HG03439 (cell line): Measurements from ENCODE around the gene TERC.
A peak's percentile ranks its signal among the peaks of the same experiment; 100 is the strongest.
"Not testable (repeated sequence)": the region's sequence is repeated elsewhere in the genome, so short reads cannot be mapped to it uniquely, and the experiment has no call there.

Source experiments
- ATAC-seq: cut with Tn5 transposase; IDR thresholded peaks from one replicate; pipeline ENCODE4 v1.9.1; 2021; ENCODE audit warnings: mild to moderate bottlenecking, moderate library complexity; ENCODE audit not compliant: unreplicated experiment

TERC gene

DNA sequence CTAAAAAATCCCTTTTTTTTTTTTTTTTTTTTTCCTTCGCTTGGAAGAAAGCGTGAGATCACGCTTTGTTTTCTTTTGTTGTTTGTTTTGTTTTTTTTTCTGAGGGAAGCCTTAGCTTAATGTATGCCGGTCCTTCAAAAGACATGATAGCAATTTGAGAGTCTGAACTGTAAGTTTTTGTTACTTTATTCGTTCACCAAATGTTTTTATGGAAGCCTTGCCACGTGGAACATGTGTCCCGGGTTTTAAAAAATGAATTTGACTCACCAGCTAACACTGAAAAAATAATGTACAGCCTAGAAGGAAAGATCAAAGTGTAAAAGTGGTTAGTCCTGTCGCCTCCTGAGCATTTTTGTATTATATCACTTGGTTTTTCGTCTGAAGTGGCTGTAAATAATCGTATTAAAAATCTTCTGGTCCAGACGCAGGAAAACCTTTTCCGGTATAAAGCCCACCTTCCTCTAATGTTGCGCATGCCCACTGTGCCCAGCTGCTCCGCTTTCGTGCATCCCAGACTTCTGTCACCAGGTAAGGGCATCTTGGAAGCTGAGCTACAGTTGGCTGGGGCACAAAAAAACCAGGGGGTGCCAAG lies 7.5 kb upstream of the TERC start:
- ATAC-seq = peak; percentile 24

DNA sequence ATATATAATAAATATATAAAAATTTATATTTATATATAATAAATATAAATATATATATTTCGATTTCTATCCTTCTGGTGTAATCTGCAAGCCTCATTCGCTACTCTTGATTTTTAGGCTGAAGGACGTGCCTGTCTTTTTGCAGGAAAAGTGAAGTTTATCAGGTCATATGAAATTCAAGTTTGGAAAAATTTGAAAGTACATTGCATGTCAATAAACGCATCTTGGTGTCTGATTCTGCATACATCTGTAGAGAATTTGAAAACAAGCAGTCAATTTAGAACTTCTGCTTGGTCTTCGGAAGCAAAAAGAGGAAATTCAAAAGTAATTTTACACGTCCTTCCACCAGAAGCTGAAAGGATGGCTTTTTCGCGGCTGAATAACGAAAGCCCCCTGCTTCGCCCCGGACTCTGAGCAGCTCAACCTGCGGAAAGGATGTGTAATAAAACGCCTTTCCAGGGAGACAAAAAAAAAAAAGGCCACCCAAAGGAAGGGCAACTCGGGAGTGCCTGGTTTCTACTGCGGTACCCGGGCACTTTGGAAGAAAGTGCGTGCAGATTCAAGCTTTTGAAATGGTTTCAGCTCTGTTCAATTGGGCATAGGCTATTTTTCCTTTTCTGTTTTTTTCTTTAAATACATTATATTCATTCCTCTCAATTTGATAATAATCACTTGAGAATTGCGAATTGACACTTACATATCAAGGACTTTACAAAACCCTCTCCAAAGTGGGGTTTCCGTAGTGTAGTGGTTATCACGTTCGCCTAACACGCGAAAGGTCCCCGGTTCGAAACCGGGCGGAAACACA lies 6.8 kb upstream of the TERC start:
- peak; percentile 16 for ATAC-seq

DNA sequence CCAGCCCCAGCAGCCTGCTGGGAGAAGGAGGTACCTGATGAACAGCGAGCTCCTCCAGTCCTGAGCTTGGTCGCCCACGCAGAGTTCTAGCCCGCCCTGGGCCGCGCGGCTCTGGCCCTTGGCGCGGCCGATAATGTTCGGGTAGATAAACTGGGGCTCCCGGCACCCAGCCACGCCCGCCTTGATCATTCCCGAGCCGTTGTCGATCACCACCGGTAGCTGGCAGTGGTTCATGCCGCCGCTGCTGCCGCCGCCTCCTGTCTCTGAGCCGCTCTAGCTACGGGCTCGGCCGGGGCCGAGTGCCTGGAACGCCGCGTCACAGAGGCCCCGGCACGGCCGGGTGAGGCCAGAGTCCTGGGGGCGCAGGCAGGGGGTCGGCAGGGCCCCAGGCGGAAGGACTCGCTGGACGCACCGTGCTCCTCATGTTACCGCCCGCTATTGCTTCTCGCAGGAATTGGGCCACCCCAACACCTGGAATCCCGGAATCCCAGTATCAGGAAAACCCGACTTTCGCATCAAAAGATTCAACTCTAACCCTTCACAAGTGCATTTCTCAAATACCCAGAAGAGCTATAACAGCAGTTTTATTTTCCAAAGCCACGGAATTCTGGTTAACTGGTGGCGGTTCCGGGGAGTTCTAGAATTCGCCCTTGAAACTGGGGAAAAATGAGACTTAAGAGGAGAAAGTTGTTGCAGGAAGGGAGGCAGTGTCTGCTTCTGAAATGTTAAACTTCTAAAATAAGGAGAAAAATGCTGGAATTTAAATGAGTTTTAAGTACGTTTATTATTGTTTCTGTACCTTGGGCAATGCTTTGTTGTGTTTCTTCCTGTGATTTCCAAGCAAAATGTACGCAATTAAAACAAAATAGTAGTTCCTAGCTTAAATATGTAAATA lies 4.7 kb upstream of the TERC start, which contains the start of gene ACTRT3:
Gene ACTRT3 (minus strand): TSS at position 275 of the 895 bp plus-strand sequence. CDS start 41 bp downstream, at position 234.
- peak; percentile 17 for ATAC-seq

DNA sequence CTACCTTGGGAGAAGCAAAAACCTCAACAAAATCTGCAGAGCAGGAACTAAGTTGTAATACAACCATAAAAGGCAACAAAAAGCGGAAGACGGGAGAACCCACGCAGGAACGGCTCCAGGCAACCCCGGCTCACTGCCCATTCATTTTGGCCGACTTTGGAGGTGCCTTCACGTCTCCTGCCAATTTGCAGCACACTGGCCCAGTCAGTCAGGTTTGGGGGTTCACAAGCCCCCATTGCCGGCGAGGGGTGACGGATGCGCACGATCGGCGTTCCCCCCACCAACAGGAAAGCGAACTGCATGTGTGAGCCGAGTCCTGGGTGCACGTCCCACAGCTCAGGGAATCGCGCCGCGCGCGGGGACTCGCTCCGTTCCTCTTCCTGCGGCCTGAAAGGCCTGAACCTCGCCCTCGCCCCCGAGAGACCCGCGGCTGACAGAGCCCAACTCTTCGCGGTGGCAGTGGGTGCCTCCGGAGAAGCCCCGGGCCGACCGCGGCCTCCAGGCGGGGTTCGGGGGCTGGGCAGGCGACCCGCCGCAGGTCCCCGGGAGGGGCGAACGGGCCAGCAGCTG lies 463 bp downstream of the TERC start:
- peak; percentile 41 for ATAC-seq

GRCh38 chr3:169760479-169760878 lies 4.4 kb downstream of the TERC start:
- ATAC-seq = no peak

DNA sequence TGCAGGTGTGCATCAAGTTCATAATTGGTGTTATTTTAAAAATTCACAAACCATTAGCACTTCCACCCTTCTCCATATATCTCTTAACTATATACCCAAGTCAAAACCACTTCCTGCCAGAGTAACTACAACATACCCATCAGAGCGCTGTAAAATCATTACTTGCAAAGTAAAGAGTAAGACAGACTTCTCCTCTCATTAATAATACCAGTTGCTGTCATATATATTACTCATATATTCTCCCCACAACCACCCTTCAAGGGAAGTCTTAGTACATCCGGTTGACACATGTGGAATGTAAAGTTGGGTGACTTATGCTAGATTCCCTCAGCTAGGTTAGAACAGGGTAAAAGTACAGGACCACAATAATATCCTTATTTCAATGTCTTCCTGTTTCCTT lies 5.6 kb downstream of the TERC start:
- ATAC-seq = peak; percentile 41

DNA sequence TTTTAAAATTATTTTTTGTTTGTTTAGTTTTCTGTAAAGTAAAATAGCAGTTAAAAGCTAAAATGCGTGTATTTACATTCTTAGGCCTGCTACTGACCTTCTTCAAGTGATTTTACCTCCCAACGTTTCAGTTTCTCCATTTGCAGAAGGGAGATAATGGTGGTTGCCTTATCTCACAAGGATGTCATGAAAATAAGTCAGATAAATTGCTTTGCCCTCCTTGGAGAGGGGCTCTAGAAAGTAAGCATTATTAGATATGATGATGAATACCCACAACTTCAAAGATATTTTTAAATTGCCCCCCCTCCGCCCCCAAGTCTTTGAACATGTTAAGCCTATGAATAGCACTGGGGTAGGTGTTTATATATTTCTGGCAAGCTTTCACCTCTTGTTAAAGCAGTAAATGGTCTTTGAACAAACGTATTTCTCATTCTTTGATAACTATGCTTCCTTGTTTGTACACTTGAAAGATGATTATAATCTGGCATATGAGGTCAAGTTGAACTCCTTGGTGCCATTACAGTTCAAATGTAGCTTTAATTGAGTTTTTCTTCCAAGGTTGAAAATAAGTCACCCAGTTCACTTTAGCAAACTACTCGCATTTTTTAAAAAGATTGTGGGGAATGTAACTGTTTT lies 6.4 kb downstream of the TERC start:
- ATAC-seq = no peak

DNA sequence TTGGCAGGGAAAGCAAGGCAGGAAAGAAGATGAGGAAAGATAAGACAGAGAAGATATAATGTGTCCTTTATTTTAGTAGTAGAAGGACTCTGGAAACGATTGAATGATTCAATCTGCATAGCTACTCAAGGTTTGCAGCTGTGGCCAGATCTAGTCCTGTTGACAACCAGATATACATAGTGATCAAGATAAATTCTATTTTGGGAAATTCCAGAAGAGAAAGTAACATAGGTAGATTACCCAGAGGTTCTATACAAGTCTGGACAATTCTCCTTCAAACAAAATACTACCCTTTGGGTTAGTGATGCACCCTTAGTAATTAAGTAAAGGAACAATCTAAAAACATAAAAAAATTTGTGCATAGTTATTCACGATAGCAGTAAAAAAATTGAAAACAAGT lies 9.4 kb downstream of the TERC start:
- no peak for ATAC-seq

- no peak for ATAC-seq
Observed at GRCh38 chr3:169754711-169755110, 10.1 kb downstream of the TERC start.

GRCh38 chr3:169751875-169752274 lies 13.0 kb downstream of the TERC start:
- ATAC-seq = no peak

DNA sequence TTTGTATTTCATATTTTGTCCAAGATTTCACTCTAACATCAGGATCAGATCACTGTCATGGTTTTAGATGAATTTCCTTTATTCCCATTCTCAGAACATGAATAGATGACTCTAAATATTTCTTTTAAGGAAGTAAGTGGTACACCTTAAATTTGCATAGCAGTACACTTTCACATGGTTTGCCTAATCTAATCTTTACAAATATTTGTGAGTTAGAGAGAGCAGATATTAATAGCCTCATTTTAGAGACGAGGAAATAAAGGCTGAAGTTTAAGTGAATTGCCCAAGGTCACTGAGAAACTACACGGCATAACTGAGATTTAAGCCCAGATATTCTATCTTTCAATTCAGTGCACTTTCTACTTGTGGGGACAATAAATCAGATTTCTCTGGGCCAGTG lies 14.2 kb downstream of the TERC start:
- ATAC-seq = no peak

DNA sequence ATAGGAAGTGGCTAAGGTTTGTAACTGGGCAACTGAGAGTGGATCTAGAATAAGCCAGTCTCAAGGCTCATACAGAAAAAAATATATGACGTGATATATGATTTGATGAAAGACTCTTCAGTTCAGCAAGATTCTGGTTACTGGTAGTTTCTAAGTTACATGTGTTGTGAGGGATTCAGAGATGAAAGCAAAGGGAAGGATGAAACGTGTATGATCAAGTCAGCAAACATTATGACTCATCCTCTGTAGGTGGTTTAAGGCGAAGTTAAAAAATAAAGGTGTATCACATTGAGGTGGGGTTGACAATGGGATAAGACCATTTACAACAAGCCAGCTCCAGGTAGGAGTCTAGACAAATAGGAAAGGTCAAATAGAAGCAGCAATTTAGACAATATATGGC lies 16.2 kb downstream of the TERC start:
- no peak for ATAC-seq

DNA sequence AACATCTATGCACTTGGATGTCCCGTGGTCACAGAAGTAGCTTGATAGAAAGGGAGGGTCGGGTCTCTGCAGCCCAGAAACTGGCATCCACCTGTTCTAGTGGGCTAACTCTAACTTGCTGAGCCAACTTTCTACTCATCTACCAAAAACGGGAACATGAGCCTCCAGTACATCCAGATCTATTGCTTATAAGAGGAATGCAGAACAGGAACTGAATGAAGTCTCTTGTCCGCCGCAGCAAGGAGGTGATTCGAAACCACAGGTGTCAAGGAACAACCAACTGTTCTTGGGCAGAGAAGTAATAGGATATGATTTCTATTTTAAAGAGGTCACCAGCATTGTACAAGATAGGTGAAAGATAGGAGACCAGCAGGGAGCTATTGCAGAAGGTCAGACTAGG lies 17.9 kb downstream of the TERC start:
- no peak for ATAC-seq

GRCh38 chr3:169744366-169745054 lies 20.4 kb downstream of the TERC start:
- no peak for ATAC-seq

DNA sequence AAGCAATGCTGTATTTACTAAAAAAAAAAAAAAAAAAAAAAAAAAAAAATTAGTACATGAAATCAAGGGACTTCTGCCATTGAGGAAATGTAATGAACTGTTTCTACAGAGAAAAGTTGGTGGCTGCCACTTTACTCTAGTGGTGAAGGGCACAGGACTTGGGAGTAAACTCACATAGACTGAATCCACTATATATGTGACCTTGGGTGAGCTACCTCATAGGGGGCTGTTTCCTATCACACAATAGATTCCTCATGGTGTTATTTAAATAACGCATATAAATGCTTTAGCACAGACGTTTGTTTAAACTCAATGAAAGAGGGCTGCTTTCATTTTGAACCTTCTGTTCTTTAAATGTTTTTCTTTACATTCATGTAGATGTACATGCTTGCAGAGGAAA lies 25.8 kb downstream of the TERC start:
- ATAC-seq = no peak

DNA sequence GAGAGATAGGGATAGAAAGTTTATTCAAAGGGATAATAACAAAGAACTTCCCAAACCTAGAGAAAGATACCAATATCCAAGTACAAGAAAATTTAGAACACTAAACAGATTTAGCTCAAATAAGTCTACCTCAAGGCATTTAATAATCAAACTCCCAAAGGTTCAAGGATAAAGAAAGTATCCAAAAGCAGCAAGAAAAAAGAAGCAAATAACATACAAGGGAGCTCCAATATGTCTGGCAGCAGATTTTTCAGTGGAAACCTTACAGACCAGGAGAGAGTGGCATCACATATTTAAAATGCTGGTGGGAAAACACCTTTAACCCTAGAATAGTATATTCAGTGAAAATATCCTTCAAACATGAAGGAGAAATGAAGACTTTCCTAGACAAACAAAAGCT lies 33.0 kb downstream of the TERC start:
- not testable (repeated sequence) for ATAC-seq

GRCh38 chr3:169722724-169723123 lies 42.1 kb downstream of the TERC start:
- no peak for ATAC-seq

DNA sequence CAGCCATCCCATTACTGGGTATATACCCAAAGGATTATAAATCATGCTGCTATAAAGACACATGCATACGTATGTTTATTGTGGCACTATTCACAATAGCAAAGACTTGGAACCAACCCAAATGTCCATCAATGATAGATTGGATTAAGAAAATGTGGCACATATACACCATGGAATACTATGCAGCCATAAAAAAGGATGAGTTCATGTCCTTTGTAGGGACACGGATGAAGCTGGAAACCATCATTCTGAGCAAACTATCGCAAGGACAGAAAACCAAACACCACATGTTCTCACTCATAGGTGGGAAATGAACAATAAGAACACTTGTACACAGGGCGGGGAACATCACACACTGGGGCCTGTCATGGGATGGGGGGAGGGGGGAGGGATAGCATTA lies 46.4 kb downstream of the TERC start:
- not testable (repeated sequence) for ATAC-seq
